ENCODE measurements around the gene SLC8A2.
"Not testable (repeated sequence)": the region's sequence is repeated elsewhere in the genome, so short reads cannot be mapped to it uniquely, and the experiment has no call there.

Gene SLC8A2

GRCh38 chr19:47411696-47412095 is 60.0 kb downstream of the SLC8A2 start:
- not testable (repeated sequence) for DNase-seq (ENCODE audit: low read depth)

GRCh38 chr19:47411101-47411500 is 60.6 kb downstream of the SLC8A2 start:
- DNase-seq (ENCODE audit: low read depth): no peak

GRCh38 chr19:47408156-47408938 is 63.3 kb downstream of the SLC8A2 start:
- no peak for DNase-seq (ENCODE audit: low read depth)

GRCh38 chr19:47407417-47407774 is 64.3 kb downstream of the SLC8A2 start:
- no peak for DNase-seq (ENCODE audit: low read depth)

GRCh38 chr19:47406711-47407416 is 64.8 kb downstream of the SLC8A2 start:
- no peak for DNase-seq (ENCODE audit: low read depth)

- no peak for DNase-seq (ENCODE audit: low read depth)
These were observed 65.8 kb downstream of the SLC8A2 start for GRCh38 chr19:47405854-47406417.

- DNase-seq (ENCODE audit: low read depth): no peak
These were observed 66.5 kb downstream of the SLC8A2 start for GRCh38 chr19:47405197-47405550.

GRCh38 chr19:47404334-47405196 is 67.1 kb downstream of the SLC8A2 start:
- no peak for DNase-seq (ENCODE audit: low read depth)

GRCh38 chr19:47402504-47402903 is 69.2 kb downstream of the SLC8A2 start:
- DNase-seq (ENCODE audit: low read depth): no peak

- no peak for DNase-seq (ENCODE audit: low read depth)
These were observed 72.7 kb downstream of the SLC8A2 start for GRCh38 chr19:47398707-47399597.

- peak; percentile 71 for DNase-seq (ENCODE audit: low read depth)
These were observed 80.0 kb downstream of the SLC8A2 start for GRCh38 chr19:47391510-47392223.

GRCh38 chr19:47390533-47391488 is 80.9 kb downstream of the SLC8A2 start:
- DNase-seq (ENCODE audit: low read depth): no peak

GRCh38 chr19:47389150-47389556 is 82.5 kb downstream of the SLC8A2 start:
- DNase-seq (ENCODE audit: low read depth): no peak

GRCh38 chr19:47388721-47389120 is 83.0 kb downstream of the SLC8A2 start:
- not testable (repeated sequence) for DNase-seq (ENCODE audit: low read depth)

- not testable (repeated sequence) for DNase-seq (ENCODE audit: low read depth)
These were observed 84.1 kb downstream of the SLC8A2 start for GRCh38 chr19:47387623-47388022.

GRCh38 chr19:47386582-47386981 is 85.1 kb downstream of the SLC8A2 start:
- not testable (repeated sequence) for DNase-seq (ENCODE audit: low read depth)

- DNase-seq (ENCODE audit: low read depth): not testable (repeated sequence)
These were observed 87.2 kb downstream of the SLC8A2 start for GRCh38 chr19:47384533-47384932.

GRCh38 chr19:47383890-47384289 is 87.8 kb downstream of the SLC8A2 start:
- not testable (repeated sequence) for DNase-seq (ENCODE audit: low read depth)

- DNase-seq (ENCODE audit: low read depth): no peak
These were observed 89.9 kb downstream of the SLC8A2 start for GRCh38 chr19:47381653-47382279.

Data from activated T-cell treated with anti-CD3 and anti-CD28 coated beads for 24 hours (primary cell).